Coronary artery (tissue), 2 donors: ENCODE data around the gene TWIST2.

Experiments
- DNase-seq: peaks from one replicate; pipeline ENCODE4 v3.0.0-alpha.2; 2017; ENCODE audit warnings: low spot score
- H3K27ac ChIP-seq, 2 donors: fragments of 200-600 bp; sonication (generic); one replicate each; pipeline ENCODE4 v1.5.1; 2016 to 2019
- H3K4me3 ChIP-seq: fragments of 200-600 bp; sonication (generic); 2 replicates; pipeline ENCODE4 v1.5.1; 2016; ENCODE audit warnings: mild to moderate bottlenecking, moderate library complexity
- CTCF ChIP-seq: fragments of 200-600 bp; sonication (generic); IDR thresholded peaks from one replicate; pipeline ENCODE4 v1.5.1; 2019; ENCODE audit warnings: antibody characterized with exemption

The TWIST2 gene

GRCh38 chr2:238948765-238949641, 101.1 kb downstream of the TWIST2 start:
- Histone ChIP-seq H3K4me3 (no peak overlapping the region), H3K27ac (peak overlapping the region in 1 of 2 donors; percentile 31)
- DNase-seq, result no peak
- no peak for TF ChIP-seq CTCF

GRCh38 chr2:238949710-238950345, 101.9 kb downstream of the TWIST2 start:
- Histone ChIP-seq H3K4me3 (no peak overlapping the region), H3K27ac (no peak overlapping the region)
- peak; percentile 64 for DNase-seq
- no peak for TF ChIP-seq CTCF

GRCh38 chr2:238950551-238950950, 102.7 kb downstream of the TWIST2 start:
- peak; percentile 62 for DNase-seq
- TF ChIP-seq CTCF, result no peak
- Histone ChIP-seq H3K27ac (no peak overlapping the region), H3K4me3 (no peak overlapping the region)

DNA sequence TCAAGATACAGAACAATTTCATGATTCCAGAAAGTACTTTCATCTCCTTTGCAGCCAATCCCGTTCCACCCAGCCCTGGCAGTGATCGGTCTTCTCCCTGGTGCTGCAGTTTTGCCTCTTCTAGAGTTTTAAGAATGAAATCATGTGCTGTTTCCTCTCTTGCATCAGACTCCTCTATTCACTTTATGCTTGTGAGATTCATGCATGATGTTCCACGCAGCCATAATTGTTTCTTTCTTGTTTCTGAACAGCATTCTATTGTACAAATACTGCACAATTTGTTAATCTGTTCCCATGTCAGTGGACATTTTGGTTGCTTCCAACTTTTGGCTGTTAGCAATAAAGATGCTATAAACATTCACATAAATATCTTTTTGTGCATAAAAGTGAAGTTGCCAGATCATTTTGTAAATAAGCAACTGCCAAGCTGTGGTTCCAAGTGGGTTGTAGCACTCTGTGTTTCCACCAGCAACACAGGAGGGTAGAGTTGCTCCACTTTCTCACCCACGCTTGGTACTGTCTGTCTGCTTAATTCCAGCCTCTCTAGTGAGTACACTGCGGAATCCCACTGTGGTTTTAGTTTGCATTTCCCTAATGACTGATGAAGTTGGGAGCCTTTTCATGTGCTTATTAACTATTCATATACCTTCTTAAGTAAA, 104.5 kb downstream of the TWIST2 start:
- no peak for DNase-seq
- no peak for TF ChIP-seq CTCF
- Histone ChIP-seq H3K4me3 (no peak overlapping the region), H3K27ac (no peak overlapping the region)

DNA sequence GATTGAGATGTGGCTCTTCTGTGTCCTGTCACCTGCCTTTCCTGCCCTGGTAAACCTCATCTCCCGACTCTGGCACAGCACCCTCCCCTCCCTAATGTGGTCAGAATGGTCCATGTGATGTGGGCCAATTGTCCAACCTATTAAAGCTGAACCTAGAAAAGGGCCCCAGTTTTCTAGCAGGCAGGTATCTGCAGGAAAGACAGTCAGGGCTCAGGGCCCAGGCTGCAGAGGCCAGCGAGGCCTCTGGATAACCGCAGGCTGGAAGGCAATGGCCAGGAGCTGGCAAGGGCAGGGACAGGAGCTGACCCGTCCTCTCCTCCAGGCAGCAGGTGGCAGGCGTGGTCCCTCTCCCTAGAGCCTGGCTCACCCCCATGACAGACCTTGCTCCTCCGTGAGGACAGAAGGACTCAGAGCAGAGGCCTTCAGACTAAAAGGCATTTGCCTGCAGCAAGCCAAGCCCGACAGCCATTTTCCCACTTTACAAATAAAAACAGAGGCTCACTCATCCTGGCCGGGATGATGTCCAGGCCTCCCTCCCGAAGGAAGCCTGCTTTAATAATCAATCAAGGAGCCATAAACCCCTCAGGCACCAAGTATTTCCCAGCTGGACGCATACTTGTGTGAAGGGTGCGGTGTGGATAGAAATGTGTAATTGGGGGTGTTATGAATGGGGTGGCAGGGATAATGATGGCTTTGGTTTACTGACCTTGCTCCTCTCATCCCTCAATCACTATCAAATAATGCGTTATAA, 107.1 kb downstream of the TWIST2 start:
- Histone ChIP-seq H3K27ac (no peak overlapping the region), H3K4me3 (no peak overlapping the region)
- no peak for TF ChIP-seq CTCF
- no peak for DNase-seq

DNA sequence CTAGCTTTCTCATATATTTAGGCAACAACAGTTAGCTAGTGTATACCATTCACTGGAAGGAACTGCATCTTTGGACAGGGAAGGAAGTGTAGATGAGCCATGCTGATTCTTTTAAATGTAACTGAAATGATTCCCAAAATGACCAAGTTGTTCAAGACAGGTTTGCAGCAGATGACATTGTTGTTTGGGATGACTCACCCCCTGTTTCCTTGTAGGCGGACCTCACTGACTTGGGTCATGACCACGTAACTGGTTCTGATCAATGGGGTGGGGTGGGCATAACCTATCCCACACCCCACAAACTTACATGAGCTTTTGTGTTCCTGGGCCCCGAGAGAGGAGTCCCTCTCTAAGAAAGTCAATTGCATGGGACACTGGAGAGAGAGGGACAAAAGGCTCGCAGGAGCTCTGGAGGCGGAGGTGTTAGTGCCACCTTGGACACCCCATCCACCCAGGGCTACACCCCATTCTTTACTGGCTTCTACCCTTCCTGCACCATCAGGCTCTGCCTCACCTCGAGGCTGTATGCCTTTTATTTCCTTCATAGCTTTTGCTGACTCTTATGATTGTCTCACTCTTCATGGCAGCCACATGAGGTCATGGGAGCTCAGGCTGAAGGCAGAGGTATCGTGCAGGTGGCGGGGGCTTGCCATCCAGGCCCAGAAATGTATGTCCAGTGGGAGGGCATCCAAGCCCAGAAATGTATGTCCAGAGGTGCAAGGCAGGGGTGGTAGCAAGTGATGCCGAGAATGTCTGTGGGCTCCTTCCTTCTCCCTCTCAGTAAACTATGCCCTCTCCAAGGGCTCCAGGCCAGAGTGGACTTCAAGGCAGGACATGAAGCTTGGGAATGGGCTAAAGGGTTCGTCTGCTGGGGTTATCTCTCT, 108.0 kb downstream of the TWIST2 start:
- H3K4me3 ChIP-seq, result no peak overlapping the region
- DNase-seq, result no peak
- no peak overlapping the region for H3K27ac ChIP-seq
- TF ChIP-seq CTCF, result no peak
